PFSK-1 (cell line): ENCODE data around the gene ZNF646.

Experiments used
- FOXP2 ChIP-seq: optimal IDR thresholded peaks from 2 replicates; pipeline ENCODE3; 2011; ENCODE audit warnings: borderline replicate concordance, control low read depth, inconsistent platforms; ENCODE audit not compliant: insufficient read depth; ENCODE audit errors: extremely low read length, extremely low read depth
- POLR2AphosphoS5 ChIP-seq: IDR thresholded peaks from 2 replicates; pipeline ENCODE4 v1.6.1; 2012; ENCODE audit warnings: low read depth, mild to moderate bottlenecking, control low read depth, low read length, moderate library complexity
- REST ChIP-seq, 2 experiments: IDR thresholded peaks; 2 replicates each; pipeline versions ENCODE4 v1.6.1 to v1.8.0; 2011 to 2012; ENCODE audit warnings: low read depth in 2 of 2, low read length in 2 of 2, control low read depth in 1 of 2, inconsistent platforms in 1 of 2, mild to moderate bottlenecking in 1 of 2, moderate library complexity in 1 of 2; ENCODE audit not compliant: insufficient read depth in 1 of 2
- SIN3A ChIP-seq: IDR thresholded peaks from 2 replicates; pipeline ENCODE4 v1.6.1; 2012; ENCODE audit warnings: mild to moderate bottlenecking, low read length, moderate library complexity, borderline replicate concordance; ENCODE audit not compliant: insufficient read depth
- TAF1 ChIP-seq: IDR thresholded peaks from 2 replicates; pipeline ENCODE4 v1.6.1; 2012; ENCODE audit warnings: low read length, control low read depth, borderline replicate concordance; ENCODE audit not compliant: insufficient read depth

The ZNF646 gene

GRCh38 chr16:31076319-31076718 is 2.1 kb downstream of the ZNF646 start:
- TF ChIP-seq POLR2AphosphoS5, result no peak
- no peak for TF ChIP-seq FOXP2
- no peak for TF ChIP-seq TAF1
- TF ChIP-seq REST (IDR thresholded peaks at IDR 0.05; ENCODE audit: insufficient read depth in 1 of 2, low read depth in 2 of 2, low read length in 2 of 2), result no peak
- no peak for TF ChIP-seq SIN3A

GRCh38 chr16:31077024-31077423 is 2.8 kb downstream of the ZNF646 start:
- TF ChIP-seq REST (IDR thresholded peaks at IDR 0.05; ENCODE audit: insufficient read depth in 1 of 2, low read depth in 2 of 2, low read length in 2 of 2) (no peak), TAF1 (no peak), POLR2AphosphoS5 (no peak), SIN3A (no peak), FOXP2 (no peak)

GRCh38 chr16:31077592-31078396 is 3.6 kb downstream of the ZNF646 start:
- TF ChIP-seq SIN3A (no peak), TAF1 (no peak), REST (IDR thresholded peaks at IDR 0.05; ENCODE audit: insufficient read depth in 1 of 2, low read depth in 2 of 2, low read length in 2 of 2) (no peak), POLR2AphosphoS5 (no peak), FOXP2 (no peak)

- TF ChIP-seq REST (IDR thresholded peaks at IDR 0.05; ENCODE audit: insufficient read depth in 1 of 2, low read depth in 2 of 2, low read length in 2 of 2) (no peak), FOXP2 (no peak), POLR2AphosphoS5 (no peak), TAF1 (no peak), SIN3A (no peak)
These were observed 4.5 kb downstream of the ZNF646 start for GRCh38 chr16:31078597-31079341.
